Pulmonary artery endothelial cell (primary cell): Measurements from ENCODE around the gene TCF19. TPM values are rescaled to one million over a fixed set of nuclear protein-coding genes. Genes with fewer than 3 reads are reported as not detected.

Experiments used
- DNase-seq: peaks from one replicate; pipeline ENCODE4 v3.0.0-alpha.2; 2011; ENCODE audit warnings: low read depth, low spot score
- total RNA-seq: library from RNA; depleted of rRNA; stranded (reverse); fragments of >200 nt; gene quantifications from 2 replicates; pipeline ENCODE4 v1.2.3, GENCODE V29; 2014

The TCF19 gene
- 20.4 and 44.6 TPM in 2 replicates for total RNA-seq

GRCh38 chr6:31158140-31158862 lies at the start of gene TCF19:
Gene TCF19 (plus strand): TSS chr6:31158589. CDS start chr6:31159470, 881 bp downstream.
- peak; percentile 95 for DNase-seq

GRCh38 chr6:31110825-31111582 lies 47.4 kb upstream of the TCF19 start:
- no peak for DNase-seq

- no peak for DNase-seq
Measured at GRCh38 chr6:31111712-31112111, 46.7 kb upstream of the TCF19 start.

GRCh38 chr6:31112478-31112877 lies 45.9 kb upstream of the TCF19 start, which contains the start of gene C6orf15:
Gene C6orf15 (minus strand): TSS chr6:31112575. CDS start chr6:31112555, 20 bp downstream.
- DNase-seq: no peak

- no peak for DNase-seq
Measured at GRCh38 chr6:31113861-31114540, 44.4 kb upstream of the TCF19 start.

GRCh38 chr6:31114541-31114878 lies 43.9 kb upstream of the TCF19 start, which contains the start of gene PSORS1C1:
Gene PSORS1C1 (plus strand): TSS chr6:31114800. CDS start chr6:31129633, 14,833 bp downstream.
- peak; percentile 70 for DNase-seq

GRCh38 chr6:31114970-31115849 lies 43.2 kb upstream of the TCF19 start:
- DNase-seq: no peak

GRCh38 chr6:31115941-31116560 lies 42.3 kb upstream of the TCF19 start:
- DNase-seq: no peak

GRCh38 chr6:31116661-31117385 lies 41.6 kb upstream of the TCF19 start:
- DNase-seq: no peak

- no peak for DNase-seq
Measured at GRCh38 chr6:31118178-31118577, 40.2 kb upstream of the TCF19 start.

GRCh38 chr6:31120151-31120915 lies 38.1 kb upstream of the TCF19 start, which contains the start of gene CDSN:
Gene CDSN (minus strand): TSS chr6:31120446. CDS start chr6:31120419, 27 bp downstream.
- no peak for DNase-seq

GRCh38 chr6:31121131-31121790 lies 37.1 kb upstream of the TCF19 start:
- no peak for DNase-seq

GRCh38 chr6:31122791-31123706 lies 35.3 kb upstream of the TCF19 start:
- peak; percentile 84 for DNase-seq

- DNase-seq: peak; percentile 56
Measured at GRCh38 chr6:31125162-31125561, 33.2 kb upstream of the TCF19 start.

GRCh38 chr6:31125586-31126363 lies 32.6 kb upstream of the TCF19 start:
- DNase-seq: no peak

- DNase-seq: no peak
Measured at GRCh38 chr6:31126396-31127175, 31.8 kb upstream of the TCF19 start.
